GM12892 (cell line): ENCODE results near the gene FTO.

Experiments
- POLR2A ChIP-seq: IDR thresholded peaks from 2 replicates; pipeline ENCODE4 v1.6.1; 2011; ENCODE audit warnings: low read depth, low read length, control low read depth
- POLR2AphosphoS5 ChIP-seq: IDR thresholded peaks from 2 replicates; pipeline ENCODE4 v1.6.1; 2011; ENCODE audit warnings: low read depth, low read length, control low read depth
- TAF1 ChIP-seq: IDR thresholded peaks from 2 replicates; pipeline ENCODE4 v1.6.1; 2011; ENCODE audit warnings: low read depth, mild to moderate bottlenecking, control low read depth, low read length, borderline replicate concordance

DNA sequence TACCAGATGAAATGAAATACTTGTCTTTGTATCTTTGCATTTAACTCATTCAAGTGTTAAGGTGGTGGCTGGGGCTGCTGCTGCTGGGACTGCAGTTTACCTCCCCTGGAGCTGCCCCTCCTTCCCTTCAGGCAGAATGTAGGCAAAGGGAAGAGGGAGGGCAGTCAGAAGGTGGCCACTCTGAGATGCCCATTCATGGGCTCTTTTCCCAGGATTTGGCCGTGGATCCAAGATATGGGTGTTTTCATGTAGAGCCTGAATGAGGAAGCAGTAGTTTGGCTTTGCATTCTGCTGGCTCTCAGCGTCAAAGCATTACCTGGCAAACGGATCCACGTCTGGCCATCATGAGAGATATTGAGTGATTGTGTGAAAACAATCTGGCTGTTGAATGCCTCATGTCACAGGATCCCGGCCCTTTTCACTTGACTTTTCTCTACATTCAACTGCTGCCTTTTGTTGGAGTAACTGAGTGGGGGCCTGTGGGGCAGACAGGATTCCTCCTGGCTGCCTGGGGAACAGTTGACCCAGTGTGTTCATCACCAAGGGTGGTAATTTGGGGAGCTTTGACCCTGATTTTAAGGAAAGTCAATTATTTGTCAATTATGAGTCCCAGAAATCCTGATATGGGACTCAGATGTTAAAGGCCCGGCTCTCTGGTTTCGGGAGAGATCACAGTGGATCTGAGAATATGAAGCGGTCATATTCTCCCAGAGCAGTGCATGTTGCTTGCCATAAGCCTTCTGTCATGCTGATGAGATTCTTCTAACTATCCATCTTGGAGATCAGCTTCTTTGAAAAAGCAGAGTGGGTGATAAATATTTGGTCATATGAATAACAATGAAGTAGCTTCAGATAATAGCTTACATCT is 345.9 kb downstream of the FTO start:
- TF ChIP-seq POLR2A (no peak), POLR2AphosphoS5 (no peak), TAF1 (no peak)
